Suppressor macrophage treated with lipopolysaccharide for 4 hours (primary cell): ENCODE results near the gene CFAP298.

Experiments
- DNase-seq: peaks from one replicate; pipeline ENCODE4 v3.0.0-alpha.2; 2020

The CFAP298 gene

DNA sequence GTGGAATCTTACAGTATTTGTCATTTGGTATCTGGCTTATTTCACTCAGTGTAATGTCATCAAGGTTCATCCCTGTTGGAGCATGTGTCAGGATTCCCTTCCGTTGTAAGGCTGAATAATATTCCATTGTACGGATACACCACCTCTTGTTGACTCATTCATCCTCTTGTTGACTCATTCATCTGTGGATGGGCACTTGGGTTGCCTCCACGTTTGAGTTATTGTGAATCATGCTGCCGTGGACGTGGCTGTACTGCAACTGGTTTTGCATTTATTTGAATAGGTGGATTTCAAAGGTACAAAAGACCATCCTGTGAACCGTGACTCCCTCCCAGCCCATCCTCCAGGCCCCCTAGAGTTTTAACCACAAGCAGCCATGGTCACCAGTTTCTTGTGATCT, 15.0 kb downstream of the CFAP298 start:
- no peak for DNase-seq

DNA sequence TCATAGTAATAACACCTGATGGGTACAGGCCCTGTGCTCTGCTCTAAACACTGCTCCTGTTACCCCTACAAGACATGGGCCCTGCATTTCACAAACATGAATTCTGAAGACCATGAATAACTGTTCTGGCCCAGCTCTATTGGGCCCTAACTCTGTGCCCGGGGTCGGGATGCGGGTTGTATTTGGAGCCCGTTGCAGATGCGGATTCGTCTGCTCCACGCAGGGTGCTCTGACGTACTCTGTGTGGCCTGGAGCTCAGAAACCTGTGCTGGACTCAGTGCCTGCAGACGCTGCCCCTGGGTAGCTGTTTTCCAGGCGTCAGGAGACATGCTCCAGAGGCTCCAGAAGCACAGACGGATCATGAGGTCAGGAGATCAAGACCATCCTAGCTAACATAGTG, 16.7 kb downstream of the CFAP298 start:
- DNase-seq, result no peak

DNA sequence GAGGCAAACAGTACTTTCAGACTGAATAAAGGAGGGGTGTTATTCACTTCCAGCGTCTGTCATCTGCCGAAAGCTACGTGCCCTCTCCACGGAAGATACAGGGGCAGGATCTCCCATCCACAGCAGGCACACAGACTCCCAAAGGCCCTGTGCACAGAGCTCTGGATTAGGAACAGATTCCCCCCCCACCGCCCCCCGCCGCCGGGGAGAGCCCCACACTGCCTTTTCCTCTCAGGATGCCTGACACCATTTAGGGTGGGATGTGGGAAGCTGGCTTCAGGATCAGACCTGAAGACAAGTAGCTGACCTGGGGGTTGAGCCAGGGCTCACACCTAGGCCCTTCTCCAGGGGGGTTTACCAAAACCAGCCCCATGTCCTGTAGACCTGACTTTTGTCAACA, 18.5 kb downstream of the CFAP298 start:
- no peak for DNase-seq

DNA sequence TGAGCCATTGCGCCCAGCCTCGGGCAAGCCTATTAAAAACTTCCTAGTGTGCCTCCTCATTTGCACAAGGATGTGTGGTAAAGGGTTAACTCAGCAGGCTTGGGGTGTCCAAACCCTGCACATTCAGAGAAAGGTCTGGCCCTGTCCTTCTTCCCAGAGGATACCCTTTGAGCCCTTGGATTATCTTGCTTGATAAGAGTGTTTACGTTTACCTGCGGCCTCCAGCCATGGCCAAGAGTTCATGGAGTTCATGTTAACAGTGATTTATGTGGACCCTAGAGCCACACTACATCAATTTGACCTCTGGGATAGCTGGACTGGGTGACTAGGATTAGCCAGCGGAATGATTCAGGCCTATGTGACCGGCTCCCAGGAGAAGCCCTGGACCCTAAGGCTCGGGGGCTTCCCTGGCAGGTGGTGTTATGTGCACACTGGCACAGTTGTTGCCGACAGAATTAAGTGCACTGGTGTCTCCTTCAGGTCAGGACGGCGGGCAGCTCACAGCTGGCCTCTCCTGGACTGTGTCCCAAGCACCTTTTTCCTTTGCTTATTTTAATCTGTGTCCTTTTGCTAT, 19.2 kb downstream of the CFAP298 start:
- DNase-seq, result no peak

DNA sequence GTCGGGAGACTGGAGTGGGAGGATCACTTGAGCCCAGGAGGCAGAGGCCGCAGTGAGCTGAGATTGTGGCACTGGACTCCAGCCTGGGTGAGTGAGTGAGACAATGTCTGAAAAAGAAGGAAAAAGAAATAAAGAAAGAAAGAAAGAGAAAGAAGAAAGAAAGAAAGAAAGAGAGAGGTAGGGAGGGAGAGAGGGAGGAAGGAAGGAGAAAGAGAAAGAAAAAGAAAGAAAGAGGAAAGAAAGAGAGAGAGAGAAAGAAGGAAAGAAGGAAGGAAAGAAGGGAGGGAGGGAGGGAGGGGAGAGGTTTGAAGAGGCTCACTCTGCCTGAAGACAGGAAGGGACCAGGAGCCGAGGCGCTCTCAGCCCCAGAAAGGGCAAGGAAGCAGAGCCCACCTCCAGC, 22.0 kb downstream of the CFAP298 start:
- no peak for DNase-seq

DNA sequence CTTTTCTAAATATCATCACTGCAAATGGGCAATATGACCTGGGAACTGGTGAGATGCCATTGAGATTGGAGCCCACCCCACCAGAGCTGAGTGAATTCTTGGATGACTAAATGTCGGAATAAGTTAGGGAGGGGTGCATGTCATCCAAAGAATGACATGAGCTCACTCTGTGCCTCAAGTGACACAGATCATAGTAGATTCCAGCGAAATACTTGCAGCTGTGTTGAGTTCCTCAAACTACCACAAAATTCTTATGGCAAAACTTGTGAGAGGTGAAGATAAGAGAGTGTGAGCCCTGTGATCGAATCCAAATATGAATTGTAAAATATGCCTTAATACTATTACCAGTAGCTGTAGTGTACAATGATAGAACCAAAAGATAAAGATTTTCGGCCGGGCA, 24.5 kb downstream of the CFAP298 start:
- no peak for DNase-seq

DNA sequence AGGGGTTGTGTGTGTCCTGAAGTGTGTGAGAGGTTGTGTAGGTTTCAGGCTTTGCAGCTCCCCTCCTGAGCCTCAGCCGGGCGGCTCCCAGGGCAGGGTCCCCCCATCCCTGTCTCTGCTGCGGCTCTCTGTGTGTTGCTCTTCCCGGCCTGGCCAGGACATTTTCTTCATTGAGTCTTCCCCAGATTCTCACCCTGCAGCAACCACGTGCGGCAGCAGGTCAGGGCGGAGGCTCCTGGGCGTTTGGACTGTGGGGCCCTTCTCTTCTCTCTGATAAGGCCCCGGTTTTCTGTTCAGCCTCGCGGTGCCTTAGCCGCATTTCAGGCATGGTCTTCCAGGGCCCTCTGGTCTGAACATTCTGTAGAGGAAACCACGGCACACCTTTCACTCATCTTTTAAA, 25.1 kb downstream of the CFAP298 start:
- no peak for DNase-seq

DNA sequence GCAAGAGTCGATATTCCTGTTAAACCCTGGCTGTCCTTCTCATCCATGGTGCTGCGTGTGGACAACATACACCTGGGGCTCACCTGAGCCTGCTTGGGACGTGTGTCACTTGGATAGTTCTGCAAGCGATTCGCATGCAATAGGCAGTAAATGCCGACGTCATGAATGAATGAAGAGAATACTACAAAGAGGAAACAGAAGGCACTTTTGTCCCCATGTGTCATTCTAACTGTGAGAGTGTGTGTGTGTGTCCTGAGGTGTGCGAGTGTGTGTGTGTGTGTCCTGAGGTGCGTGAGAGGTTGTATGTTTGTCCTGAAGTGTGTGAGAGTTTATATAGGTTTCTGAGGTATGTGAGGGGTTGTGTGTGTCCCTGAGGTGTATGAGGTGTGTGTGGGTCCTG, 26.2 kb downstream of the CFAP298 start:
- no peak for DNase-seq

DNA sequence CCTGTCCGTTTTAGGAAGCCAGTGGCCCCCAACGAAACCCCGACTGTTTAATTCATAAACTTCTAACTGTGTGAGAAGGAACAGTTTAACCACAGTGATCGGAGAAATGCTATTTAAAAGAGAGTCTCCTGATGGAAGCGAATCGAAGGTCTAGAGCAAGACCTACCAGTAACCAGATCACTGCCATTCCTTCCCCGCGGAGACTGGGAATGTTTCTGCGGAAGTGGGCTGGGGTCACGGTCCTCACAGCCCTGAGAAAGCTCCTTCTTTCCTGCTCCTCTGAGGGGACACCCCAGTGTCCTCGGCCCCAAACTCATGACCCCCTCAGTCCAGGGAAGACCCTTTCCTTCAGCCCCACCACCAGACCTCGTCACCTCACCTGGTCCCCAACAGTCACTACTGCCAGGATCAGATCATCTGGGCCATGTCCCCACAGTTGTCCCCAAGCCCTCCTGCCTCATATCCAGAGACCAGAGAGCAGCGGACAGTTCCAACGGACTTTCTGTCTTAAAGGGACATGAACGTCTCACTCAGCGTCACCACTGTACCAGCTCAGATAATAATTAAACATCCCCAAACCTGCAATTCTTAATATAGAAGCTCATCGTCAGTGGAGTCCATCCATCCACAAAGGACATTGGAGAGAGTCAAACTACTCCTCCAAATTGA, 27.0 kb downstream of the CFAP298 start, which contains the start of gene TCP10L:
TCP10L (minus strand) TSS at position 482 of the 669 bp plus-strand sequence. CDS start 1,219 bp downstream, outside the sequence.
- DNase-seq, result no peak

DNA sequence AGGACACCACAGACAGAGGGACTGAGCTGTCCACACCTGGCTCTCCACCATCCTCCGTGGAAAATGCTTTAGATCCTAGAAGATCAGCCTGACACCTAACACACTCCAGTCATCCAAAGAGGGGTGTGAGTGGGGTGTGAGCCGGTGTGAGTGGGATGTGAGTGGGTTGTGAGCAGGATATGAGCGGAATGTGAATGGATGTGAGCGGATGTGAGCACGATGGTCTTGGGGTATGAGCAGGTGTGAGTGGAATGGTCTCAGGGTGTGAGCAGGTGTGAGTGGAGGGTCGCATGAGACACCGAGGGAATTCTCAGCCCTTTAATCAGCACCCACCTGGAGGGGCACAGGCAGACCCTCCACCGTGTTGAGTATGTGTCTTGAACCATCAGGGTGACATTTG, 27.7 kb downstream of the CFAP298 start:
- DNase-seq, result no peak

DNA sequence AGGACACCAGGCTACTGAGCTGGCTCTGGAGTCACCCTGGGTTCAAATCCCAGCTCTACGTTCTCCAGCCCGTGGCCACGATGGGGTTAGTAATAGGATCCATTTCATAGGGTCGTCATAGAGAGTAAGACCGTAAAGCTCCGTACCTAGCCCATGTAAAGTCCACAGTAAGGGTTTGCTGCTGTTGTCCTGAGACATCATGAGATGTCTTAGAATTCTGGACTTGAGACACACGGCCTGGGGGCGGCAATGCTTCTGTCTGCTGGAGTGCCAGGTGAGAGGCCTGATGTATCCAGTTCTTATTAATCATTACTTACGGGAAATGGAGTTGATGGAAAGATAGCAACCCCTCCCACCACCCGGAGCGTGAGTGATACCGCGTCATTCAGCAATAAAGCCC, 30.4 kb downstream of the CFAP298 start:
- no peak for DNase-seq

DNA sequence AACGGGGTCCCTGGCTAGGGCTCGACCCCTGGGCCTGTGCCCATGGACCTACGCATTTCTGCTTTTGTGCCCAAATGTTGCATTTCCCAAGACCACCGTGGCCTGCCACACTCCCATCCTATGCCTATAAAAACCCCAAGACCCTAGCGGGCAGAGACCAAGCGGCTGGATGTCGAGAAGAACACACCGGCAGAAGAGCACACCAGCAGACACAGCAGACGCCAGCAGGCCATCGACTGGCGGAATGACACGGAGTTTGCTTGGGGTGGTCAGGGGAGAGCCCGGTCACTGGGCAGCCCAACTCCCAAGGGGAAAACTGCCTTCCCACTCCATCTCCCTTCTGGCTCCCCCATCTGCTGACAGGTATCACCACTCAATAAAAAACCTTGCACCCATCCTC, 31.2 kb downstream of the CFAP298 start:
- no peak for DNase-seq

DNA sequence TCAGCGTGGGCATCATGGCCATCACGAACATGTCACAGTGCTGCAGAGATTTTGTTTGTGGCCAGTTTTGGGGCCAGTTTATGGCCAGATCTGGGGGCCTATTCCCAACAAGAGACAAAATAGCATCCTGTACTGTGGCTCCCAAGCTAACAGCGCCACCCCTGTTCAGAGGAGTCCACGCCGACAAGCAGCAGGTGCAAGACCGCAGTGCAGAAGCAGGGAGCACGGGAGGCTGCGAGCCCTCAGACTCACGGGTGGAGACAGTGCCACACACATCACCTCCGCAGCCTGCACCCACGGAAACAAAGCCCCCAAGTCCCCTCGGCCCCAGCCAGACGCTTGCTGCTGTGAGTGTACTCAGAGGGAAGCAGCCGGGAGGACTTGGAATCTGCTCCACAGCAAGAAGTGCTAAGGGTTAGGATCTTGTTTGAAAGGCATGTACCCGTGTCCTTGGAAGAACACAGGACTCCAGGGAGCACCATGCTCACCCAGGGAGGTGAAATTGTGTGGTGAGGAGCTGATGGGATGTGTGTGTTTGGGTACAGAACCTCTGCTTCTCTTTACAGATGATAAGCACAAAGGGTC, 34.0 kb downstream of the CFAP298 start:
- DNase-seq, result no peak

DNA sequence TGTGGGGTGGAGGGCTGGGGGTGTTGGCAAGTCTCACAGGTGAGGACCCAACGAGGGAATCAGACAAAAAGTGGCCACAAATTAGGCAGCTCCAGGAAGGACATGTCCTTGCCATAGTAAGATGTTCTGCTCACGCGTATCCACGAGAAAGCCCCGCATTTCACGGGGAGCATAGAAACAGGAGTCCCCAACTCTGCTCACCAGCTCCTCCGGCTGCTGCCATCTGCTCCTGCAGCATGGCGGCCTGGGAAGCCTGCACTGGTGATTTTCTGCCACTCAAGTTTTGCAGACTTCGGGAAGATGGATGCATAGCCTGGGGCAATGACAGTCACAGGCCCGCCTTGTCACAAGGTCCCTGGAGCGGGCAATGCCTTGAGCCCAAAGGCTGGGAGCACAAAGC, 36.2 kb downstream of the CFAP298 start:
- DNase-seq, result no peak

DNA sequence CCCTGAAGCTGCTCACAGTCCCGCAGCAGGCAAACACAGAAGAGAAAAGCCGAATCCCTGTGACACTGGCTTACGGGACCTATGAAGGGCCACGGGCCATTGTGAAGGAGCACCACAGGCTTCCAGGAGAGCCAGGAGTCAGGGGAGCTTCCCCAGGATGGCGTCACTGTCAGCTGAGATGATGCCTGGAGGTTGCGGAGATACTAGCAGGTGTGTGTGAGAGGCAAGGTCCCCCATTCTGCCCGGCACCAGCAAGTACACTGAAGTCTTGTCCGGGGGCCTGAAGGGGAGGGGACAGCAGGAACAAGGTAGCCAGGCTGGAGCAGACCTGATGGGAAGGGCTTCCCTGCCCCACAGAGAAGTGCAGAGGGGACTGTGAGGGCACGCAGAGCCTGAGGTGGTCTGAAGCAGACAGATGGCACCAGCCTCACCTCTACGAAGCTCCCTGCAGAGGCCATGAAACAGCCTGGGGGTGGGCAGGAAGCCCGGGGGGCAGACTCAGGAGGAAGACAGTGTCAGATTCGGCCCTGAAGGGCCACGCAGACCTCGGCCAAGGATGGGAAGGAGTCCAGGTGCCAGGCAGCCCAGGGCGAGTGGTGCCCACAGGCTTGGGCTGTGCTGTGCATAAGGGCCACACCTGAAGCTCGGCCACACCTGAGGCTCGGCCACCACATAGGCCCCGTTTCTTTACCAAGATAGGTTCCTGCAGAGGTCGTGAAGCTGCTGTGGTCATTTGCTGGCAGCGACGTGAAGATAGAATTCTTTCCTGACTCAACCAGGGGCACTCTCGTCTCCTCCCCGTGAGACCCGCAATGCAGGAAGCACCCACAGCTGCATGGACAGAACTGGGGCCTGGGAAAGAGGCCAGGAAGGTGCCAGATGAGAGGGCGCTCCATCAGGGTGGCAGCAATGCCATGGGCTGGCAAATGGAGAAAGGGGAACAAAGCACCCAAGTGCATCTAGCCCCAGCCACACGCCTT, 36.9 kb downstream of the CFAP298 start:
- DNase-seq, result no peak

DNA sequence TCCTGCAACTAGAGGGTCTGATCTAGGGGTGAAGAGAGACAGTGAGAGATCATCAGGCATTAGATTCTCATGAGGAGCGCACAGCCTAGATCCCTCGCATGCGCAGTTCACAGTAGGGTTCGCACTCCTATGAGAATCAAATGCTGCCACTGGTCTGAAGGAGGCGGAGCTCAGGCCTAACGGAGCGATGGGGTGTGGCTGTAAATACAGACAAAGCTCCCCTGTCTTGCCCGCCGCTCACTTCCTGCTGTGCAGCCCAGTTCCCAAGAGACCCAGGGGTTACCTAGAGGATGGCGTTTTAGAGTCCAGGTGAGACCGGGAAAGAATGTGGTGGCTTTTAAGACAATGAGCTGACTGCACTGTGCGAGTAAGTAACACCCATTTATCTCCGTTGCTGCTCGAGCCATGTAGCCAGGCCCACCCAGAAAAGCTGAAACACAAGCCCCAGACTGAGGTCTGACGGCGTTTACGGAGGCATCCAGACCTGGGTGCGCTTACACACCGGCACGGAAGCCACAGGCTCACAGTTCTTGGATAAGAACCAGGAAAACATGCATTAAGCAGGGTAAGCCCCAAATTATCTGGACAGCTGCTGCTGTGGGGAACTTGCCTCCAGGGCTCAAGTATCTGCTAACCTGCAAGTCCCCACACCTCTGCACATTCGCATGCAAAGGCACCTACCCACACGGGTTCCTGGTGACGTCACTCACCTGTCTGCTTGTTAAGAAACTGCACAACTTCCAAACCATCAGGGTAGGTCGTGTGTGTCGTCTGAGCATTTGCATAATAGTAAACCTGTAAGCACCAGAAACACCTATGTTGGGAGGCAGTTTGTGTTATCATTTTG, 39.4 kb downstream of the CFAP298 start:
- no peak for DNase-seq

DNA sequence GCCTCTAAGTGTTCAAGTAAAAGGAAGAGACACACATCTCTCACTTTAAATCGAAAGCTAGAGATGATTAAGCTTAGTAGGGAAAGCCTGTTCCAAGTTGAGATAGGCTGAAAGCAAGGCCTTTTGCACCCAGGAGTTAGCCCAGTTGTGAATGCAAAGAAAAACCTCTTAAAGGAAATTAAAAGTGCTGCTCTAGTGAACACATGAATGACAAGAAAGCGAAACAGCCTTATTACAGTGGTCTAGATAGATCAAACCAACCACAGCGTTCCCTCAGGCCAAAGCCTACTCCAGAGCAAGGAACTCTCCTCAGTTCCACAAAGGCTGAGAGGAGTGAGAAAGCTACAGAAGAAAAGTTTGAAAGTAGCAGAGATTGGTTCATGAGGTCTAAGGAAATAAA, 41.7 kb downstream of the CFAP298 start:
- DNase-seq, result no peak

DNA sequence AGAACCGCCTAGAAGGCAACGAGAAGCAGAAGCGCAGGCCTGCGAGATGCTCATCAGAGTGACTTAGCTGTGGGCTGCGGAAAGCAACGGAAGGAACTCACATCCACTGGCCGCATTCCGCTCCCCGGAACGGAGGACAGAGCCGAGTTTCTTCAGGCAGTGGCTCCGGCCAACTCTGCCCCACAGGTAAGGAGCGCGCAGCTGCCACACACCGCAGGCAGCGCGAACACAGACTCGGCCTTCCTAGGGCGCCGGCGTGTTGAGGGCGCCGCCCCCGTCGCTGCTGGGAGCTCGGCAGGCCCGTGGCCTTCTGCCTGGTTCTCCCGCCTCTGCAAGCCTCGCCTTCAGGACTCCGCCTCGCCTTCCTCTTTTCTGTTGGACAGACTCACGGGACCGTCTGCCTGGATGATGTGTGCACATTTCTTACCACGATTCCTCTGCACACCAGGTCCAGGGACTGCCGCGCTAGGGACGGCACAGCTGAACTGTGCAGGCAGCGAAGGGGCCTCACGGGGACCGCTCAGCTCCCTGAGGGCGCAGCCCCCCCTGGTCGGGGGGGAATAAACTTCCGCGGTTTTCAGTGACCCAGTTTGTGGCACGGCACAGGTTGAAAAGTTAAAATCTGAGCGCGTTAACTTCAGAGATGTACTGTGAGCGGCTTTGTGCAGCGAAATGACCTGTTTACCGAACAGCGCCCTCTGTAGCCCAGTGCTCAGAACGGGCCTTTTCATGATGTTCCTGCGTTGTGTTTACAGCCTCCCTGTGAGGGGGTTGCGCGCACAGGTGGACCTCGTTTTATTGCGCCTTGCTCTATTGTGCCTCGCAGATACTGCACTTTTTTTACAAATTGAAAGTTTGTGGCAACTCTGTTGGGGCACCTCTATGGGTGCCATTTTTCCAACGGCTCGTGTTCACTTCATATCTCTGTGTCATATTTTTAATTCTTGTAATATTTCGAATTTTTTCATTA, 42.6 kb downstream of the CFAP298 start:
- peak; percentile 78 for DNase-seq

DNA sequence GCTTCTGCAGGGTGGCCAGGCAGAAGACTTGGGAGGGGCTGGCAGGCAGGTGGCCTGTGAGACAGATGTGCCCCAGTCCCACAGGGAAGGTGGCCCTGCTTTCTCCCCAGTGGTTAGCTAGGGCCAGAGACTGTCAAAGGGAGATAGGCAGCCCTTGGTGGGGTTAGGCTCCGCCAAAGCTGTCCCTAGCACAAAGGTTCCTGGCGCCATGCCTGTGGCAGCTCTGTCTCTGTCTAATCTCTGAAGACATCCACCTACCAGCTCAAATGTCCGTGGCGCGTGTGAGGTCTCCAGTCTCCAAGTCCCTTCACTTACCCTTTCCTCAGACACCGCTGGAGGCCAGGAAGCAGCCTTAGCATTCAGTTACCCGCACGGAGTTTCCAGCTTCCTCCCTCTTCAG, 44.6 kb downstream of the CFAP298 start:
- no peak for DNase-seq

DNA sequence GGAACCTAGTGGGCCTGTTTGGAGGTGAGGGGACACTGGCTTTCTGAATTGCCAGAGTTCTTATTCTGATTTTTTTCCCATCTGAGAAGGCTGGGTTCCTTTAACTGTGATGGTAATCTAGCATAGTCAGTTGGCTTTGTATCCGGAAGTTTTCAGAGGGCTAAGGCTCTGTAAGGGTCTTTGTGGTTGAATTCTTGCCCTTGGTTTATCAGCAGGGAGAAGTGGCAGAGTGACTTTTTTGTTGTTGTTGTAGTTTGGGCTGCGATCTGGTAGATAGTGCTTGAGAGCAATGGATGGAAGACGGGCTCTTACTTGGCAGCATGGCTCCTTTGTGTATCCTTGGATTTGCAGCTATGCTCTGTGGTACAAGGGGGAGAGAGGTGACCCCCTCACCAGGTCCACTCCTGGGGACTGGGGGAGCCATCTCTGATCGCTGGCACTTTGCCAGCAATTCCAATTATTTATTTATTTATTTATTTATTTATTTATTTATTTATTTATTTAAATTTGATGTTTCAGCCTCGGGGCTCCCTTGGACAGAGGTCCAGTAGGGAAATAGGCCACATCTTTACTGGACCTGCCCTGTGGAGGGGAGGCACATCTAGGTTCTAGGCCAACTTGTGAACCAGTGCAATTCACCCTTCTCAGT, 45.3 kb downstream of the CFAP298 start:
- no peak for DNase-seq
